ENCODE results near the gene SELPLG.

DNA sequence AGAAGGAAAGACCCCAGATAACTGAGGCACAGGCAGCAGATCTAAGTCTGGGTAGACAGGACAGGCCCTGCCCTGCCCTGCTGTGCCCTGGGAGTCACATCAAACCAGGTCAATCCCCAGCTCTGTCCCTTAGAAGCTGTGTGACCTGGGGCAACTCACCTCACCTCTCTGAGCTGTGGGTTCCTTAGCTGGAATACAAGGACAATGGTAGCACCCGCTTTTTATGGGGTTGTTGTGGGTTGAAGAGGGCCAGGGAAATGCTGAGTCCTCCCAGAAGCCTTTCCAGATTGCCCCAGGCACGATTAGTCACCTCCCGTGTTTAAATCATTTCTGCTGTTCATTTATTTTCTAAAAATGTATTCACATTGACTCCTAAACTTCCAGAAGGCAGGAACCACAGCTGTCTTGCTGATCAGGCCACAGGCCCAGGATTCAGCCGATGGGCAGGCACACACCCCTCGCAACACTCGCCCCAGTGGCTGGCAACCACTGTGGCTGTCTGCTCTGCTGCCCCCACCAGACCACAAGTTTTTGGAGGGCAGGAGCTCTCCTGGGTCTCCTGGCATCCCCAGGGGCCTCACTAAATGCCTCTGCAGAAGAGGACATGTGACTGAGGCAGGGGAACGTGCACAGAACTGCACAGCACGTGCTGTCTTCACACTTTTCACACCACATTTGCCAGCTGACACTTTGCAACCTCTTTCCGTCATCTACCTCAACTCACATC is 3.0 kb downstream of the SELPLG start:
- no peak for TF ChIP-seq TAF1 (IDR thresholded peaks at IDR 0.05; ENCODE audit: borderline replicate concordance, insufficient read depth, low read length)
- no peak for TF ChIP-seq SIN3A (IDR thresholded peaks at IDR 0.05; ENCODE audit: borderline replicate concordance, insufficient read depth, low read length)
- TF ChIP-seq POLR2AphosphoS5 (IDR thresholded peaks at IDR 0.05; ENCODE audit: low read depth, low read length) = no peak
